Activated naive CD8-positive, alpha-beta T cell treated with anti-CD3 and anti-CD28 coated beads, Interleukin-2, amount 10 ng/mL, durations not matched to agents 7 days and 5 days (primary cell): ENCODE results near the gene CXCL12. TPM values are rescaled to one million over a fixed set of nuclear protein-coding genes. Genes with fewer than 3 reads are reported as not detected.

Experiments used
- ATAC-seq: fragments of 150-1000 bp; cut with Tn5 transposase; one replicate; pipeline ENCODE4 v1.10.0; 2021; ENCODE audit warnings: low read depth, moderate library complexity
- POLR2A ChIA-PET: fragments of 350-600 bp; sonication (Branson Sonifier 250); formaldehyde crosslinking; loops from one replicate; lab custom pipeline; 2021; ENCODE audit warnings: antibody characterized with exemption; lab: Charles Lee
- DNase-seq: peaks from one replicate; pipeline ENCODE4 v3.0.0; 2021
- H3K27ac Mint-ChIP-seq: one replicate; pipeline ENCODE4 v1.8.0; 2022; ENCODE audit warnings: mild to moderate bottlenecking, mixed read lengths
- H3K27me3 Mint-ChIP-seq: one replicate; pipeline ENCODE4 v1.8.0; 2022; ENCODE audit warnings: mild to moderate bottlenecking, moderate library complexity, mixed read lengths
- H3K36me3 Mint-ChIP-seq: one replicate; pipeline ENCODE4 v1.8.0; 2021; ENCODE audit warnings: mild to moderate bottlenecking, mixed read lengths
- H3K4me1 Mint-ChIP-seq: one replicate; pipeline ENCODE4 v1.8.0; 2021; ENCODE audit warnings: mixed read lengths
- H3K4me3 Mint-ChIP-seq: one replicate; pipeline ENCODE4 v1.8.0; 2022; ENCODE audit warnings: mild to moderate bottlenecking, moderate library complexity, mixed read lengths
- H3K9me3 Mint-ChIP-seq: one replicate; pipeline ENCODE4 v1.8.0; 2021; ENCODE audit warnings: mixed read lengths
- total RNA-seq, 2 experiments: library from RNA; stranded (reverse); gene quantifications; one replicate each; pipeline ENCODE4 v1.2.3, GENCODE V29; 2021

The CXCL12 gene
- not detected for total RNA-seq

DNA sequence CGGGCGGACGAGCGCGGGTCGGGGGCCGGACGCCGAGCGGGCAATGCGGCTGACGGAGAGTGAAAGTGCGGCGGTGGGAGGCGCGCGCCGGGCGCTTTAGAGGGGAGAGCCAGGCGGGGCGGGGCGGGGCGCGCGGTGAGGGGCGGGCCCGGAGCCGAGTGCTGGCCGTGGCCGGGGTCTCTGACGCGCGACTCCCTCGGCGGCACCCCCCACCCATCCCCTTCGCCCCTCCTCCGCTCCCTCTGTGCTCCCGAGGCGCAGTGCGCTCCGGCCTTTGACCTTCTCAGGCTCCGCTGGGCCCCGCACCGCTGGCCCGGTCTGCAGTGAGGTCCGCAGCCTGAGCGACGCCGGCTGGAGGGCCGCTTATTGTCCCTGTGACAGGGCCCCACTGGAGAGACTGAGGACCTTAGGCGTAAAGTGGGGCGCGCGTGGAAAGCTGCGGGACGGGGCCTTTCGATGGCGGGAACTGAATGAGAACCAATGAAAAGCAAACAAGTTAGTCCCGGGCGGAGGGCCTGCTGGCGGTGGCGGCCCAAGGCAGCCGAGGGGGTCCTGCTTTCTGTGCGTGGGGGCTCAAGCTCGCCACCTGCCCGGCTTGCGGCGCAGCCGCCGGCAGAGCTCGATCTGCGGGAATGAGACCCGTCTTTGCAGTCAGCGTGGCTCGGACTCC lies at the start of gene CXCL12:
CXCL12 (minus strand) TSS at position 72 of the 670 bp plus-strand sequence. CDS start 92 bp downstream, outside the sequence.
- POLR2A ChIA-PET, result no interaction called here
- Mint-ChIP-seq H3K4me1 (no peaks in the 10 kb centered on the region), H3K9me3 (no peaks in the 10 kb centered on the region), H3K27me3 (peaks cover 36% of the 10 kb centered on the region), H3K27ac (no peak within 1 kb of the TSS), H3K36me3 (no peaks in the 10 kb centered on the region), H3K4me3 (peak within 1 kb of the TSS; percentile 66)
- no peak for ATAC-seq
- peak; percentile 35 for DNase-seq

DNA sequence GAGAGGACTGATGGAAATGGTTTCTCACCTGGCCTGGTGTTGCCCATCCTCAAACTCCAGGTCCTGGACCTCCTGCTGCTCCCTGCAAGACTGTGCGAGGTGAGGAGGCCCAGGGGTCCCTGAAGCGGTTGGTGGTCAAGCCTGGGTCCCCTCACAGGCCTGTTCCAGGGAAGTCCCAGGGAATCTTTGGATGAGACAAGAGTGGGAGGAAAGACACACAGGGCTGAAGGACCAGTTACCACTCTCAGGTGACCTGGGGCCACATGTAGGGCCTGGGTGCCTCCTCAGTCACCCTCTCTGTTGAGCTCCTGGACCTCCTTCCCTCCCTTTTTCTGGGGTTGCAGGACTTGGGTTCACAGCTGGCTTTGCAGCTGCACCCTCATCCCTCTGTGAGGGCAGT lies 42.6 kb upstream of the CXCL12 start:
- POLR2A ChIA-PET, result no interaction called here
- H3K36me3 Mint-ChIP-seq, result no peaks in the 10 kb centered on the region
- H3K4me1 Mint-ChIP-seq, result no peaks in the 10 kb centered on the region
- ATAC-seq (no peak), DNase-seq (no peak)
- H3K27me3 Mint-ChIP-seq, result no peaks in the 10 kb centered on the region
- H3K9me3 Mint-ChIP-seq, result peaks cover 5% of the 10 kb centered on the region
- H3K27ac Mint-ChIP-seq, result no peak overlapping the region
- no peak overlapping the region for H3K4me3 Mint-ChIP-seq

DNA sequence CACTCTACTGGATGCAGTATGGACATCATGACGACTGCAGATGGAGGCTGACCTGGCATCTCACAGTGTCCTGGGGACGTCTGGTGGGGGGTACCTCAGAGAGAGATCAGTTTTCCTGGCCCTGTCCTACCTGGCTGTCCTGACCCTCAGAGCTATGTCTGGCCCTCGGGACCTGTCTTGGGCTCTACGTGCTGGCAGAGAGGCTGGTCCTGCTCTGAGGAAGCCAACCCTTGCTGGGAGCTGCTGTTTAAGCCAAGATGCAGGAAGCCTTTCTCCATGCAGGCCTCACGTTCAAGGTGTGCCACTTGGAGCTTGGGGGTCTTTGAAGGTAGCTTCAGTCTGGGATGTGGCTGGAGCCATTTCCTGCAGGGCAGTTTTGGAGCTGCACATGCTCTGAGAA lies 42.1 kb upstream of the CXCL12 start:
- H3K36me3 Mint-ChIP-seq, result no peaks in the 10 kb centered on the region
- POLR2A ChIA-PET, result no interaction called here
- H3K9me3 Mint-ChIP-seq, result peaks cover 5% of the 10 kb centered on the region

DNA sequence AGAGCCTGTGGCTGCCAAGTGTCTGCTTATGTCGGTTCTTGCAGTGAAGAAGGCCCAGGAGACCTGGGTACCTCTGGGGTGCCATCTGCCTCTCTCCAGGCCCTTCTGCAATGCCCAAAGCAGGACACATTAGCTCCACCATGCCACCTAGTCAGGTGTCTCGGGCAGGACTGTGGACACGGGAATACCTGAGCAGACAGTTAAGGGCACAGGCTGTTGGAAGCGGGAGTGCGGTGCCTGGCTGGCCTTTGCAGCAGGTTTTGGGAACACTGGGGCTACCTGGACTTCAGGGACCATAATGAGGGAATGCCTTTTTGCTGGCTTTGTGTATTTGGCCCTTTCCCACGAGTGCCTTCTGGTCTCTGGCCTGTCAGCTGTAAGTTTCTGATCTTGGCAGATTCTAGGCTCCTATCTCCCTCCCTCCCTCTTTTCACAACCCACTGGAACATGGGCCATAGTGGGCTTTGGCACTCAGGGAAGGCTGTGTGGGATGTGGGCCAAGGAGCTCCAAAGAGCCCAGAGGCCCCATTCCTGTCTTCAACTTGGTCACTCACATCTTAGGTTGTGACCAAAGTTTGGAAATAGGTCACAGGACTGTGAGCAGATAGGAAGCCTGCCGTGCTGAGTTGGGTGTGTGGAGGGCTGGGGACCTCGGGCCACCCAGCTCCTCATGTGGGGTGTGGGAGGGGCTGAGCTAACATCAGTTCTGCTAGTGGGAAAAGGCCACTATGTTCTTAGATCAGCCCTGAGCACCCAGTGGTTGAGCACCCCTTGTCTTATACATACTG lies 41.5 kb upstream of the CXCL12 start:
- H3K27ac Mint-ChIP-seq, result no peak overlapping the region
- ATAC-seq, result no peak
- POLR2A ChIA-PET, result no interaction called here

More for the DNA sequence above, 42.1 kb upstream of the CXCL12 start:
- Mint-ChIP-seq H3K4me1 (no peaks in the 10 kb centered on the region), H3K27ac (no peak overlapping the region), H3K4me3 (no peak overlapping the region), H3K27me3 (no peaks in the 10 kb centered on the region)
- ATAC-seq, result no peak
- DNase-seq, result no peak

DNA sequence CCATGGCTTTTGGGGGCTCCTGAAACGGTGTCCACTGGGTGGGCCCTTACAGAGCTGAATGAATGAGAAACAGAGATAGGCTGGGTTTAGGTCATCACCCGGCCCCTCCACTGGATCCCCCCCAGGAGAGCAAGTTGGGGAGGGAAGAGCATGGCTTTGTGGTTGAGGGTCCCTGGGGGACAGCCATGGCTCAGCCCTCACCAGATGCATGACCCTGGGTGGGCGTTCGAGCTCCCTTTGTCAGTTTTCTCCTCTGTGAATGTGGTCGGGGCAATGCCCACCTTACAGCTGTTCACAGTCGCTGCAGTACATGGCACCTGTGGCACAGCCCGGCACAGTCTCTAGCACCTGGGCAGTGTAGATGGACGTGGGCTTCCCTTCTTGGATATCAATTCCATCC lies 40.6 kb upstream of the CXCL12 start:
- DNase-seq, result no peak
- Mint-ChIP-seq H3K9me3 (no peaks in the 10 kb centered on the region), H3K4me3 (no peak overlapping the region), H3K27ac (no peak overlapping the region), H3K36me3 (no peaks in the 10 kb centered on the region), H3K4me1 (no peaks in the 10 kb centered on the region), H3K27me3 (no peaks in the 10 kb centered on the region)
- ATAC-seq, result no peak
- POLR2A ChIA-PET, result no interaction called here

More for the DNA sequence above, 41.5 kb upstream of the CXCL12 start:
- DNase-seq, result no peak
- no peaks in the 10 kb centered on the region for H3K27me3 Mint-ChIP-seq
- H3K4me1 Mint-ChIP-seq, result no peaks in the 10 kb centered on the region
- no peaks in the 10 kb centered on the region for H3K36me3 Mint-ChIP-seq
- H3K4me3 Mint-ChIP-seq, result no peak overlapping the region
- H3K9me3 Mint-ChIP-seq, result peaks cover 5% of the 10 kb centered on the region

DNA sequence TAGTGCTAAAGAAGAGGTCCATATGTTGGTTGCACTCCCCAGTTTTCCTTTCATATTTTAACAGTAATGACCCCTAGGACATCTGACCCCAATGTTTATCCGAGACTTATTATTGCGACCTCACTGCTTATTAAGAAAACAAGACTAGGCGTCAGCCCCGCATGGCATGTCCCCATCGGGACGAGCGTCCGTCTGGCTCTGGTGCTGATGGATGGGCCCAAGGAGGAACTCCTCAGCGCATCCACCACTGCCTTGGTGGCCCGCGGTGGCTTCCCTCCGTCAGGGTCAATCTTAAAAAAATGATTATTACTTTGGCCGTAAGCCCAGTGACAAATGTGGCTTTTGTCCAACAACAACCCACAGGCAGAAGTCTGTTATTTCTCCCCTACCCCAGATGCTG lies 40.1 kb upstream of the CXCL12 start:
- Mint-ChIP-seq H3K27ac (no peak overlapping the region), H3K27me3 (no peaks in the 10 kb centered on the region), H3K4me3 (no peak overlapping the region), H3K4me1 (no peaks in the 10 kb centered on the region), H3K36me3 (no peaks in the 10 kb centered on the region), H3K9me3 (no peaks in the 10 kb centered on the region)
- DNase-seq (no peak), ATAC-seq (no peak)
- POLR2A ChIA-PET, result no interaction called here

DNA sequence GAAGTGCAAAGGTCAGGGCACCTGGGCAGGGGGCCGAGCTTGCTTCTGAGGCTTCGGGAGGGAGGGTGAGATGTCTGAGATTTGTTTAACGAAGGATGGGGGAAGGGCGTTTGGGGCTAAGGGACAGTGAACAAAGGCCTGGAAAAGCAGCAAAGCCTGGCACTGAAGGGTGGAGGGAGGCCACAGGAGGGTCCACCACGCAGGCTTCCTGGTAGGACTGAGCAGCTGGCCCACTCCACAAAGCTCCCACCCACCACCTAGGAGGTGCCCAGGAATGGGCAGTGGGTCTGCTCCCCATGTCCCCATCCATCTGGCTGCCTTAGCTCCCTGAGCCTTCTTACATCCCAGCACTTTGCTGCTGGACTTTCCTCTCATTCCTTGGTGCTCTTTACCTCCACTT lies 39.4 kb upstream of the CXCL12 start:
- no peak for DNase-seq
- POLR2A ChIA-PET, result no interaction called here
- Mint-ChIP-seq H3K27ac (no peak overlapping the region), H3K36me3 (no peaks in the 10 kb centered on the region), H3K4me1 (no peaks in the 10 kb centered on the region), H3K4me3 (no peak overlapping the region), H3K9me3 (no peaks in the 10 kb centered on the region), H3K27me3 (no peaks in the 10 kb centered on the region)
- ATAC-seq, result no peak

DNA sequence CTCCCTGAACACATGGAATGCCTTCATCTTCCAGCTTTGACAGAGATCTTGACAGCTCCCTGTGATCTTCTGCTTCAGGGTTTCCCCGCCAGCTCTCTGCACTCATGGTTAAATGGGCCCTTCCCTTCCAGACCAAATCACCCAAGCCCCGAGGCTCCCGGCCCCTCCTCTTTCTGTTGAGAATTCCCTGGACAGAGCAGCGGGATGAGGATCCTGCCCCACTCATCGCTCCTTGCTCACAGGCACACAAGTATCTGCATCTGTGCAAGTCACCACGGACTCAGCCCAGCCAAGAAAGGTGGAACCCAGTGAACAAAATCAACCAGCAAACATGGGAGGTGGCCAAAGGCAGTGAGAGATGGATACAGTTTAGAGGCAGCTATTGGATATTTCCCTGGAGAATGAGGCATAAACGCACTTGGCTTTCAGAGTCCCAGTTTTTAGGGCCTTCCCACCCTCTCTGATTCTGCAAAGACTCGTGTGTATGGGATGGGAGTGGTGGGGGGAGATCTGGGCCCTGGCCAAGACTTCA lies 37.7 kb upstream of the CXCL12 start:
- Mint-ChIP-seq H3K4me3 (no peak overlapping the region), H3K27me3 (no peaks in the 10 kb centered on the region), H3K4me1 (no peaks in the 10 kb centered on the region), H3K9me3 (no peaks in the 10 kb centered on the region), H3K36me3 (no peaks in the 10 kb centered on the region), H3K27ac (no peak overlapping the region)
- no peak for DNase-seq
- POLR2A ChIA-PET, result no interaction called here
- no peak for ATAC-seq

DNA sequence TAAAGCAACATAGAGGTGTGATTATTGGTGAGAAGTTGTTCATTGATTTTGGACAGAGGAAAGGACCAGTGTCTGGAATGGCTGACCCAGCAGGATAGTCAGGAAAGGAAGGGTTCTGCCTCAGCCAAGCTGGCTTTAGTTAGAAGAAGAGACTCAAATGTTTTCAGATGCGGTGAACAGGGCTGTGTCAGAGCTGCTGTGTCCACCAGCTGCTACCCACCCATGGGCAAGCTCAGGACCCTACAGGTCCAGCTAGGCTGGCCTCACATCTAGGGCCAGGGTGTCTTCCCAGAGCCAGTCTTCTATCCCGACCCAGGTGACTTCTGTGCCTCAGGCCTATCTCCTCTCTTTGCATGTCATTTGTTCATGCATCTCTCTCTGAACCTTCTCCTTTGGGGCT lies 37.3 kb upstream of the CXCL12 start:
- Mint-ChIP-seq H3K4me1 (no peaks in the 10 kb centered on the region), H3K4me3 (no peak overlapping the region), H3K36me3 (no peaks in the 10 kb centered on the region), H3K27ac (no peak overlapping the region), H3K9me3 (no peaks in the 10 kb centered on the region), H3K27me3 (no peaks in the 10 kb centered on the region)
- DNase-seq (no peak), ATAC-seq (no peak)
- POLR2A ChIA-PET, result no interaction called here

DNA sequence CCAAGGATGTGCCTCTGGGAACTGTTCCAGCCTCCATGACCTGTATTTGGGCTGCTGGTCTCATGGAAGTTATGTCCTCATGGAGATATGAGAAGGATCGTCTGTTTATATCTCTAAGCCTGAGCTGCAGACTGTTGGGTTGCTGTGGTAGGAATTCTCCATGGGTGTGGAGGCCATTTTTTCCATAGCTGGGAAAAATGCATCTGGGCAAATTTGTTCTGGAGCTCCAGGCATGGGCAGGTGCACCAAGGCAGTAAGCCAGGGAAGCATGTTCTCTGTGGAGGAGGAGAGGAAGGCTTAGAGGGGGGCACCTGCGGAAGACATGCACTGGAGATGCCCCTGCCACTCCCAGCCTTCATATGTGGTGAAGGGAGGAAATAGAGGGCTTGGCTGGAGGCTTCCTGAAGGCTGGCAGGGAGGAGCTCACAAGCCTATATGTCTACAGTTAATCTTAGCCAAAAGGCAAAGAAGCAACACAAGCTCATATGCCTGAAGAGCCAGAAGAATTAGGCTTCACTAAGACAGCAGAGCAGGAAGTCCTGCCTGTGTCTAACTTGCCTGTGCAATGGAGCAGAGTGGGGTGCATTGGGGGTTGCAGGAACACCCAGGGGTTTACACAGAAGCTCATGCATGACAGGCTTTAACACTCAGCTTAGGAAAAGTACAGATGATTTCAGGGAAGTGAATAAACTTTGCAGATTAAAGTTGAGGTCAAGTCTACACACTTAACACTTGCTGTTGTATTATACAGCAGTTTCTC lies 35.1 kb upstream of the CXCL12 start:
- no peaks in the 10 kb centered on the region for H3K4me1 Mint-ChIP-seq
- H3K27ac Mint-ChIP-seq, result no peak overlapping the region
- no peak for DNase-seq
- H3K9me3 Mint-ChIP-seq, result no peaks in the 10 kb centered on the region
- no peak overlapping the region for H3K4me3 Mint-ChIP-seq
- no peaks in the 10 kb centered on the region for H3K36me3 Mint-ChIP-seq
- POLR2A ChIA-PET, result no interaction called here
- ATAC-seq, result no peak
- H3K27me3 Mint-ChIP-seq, result no peaks in the 10 kb centered on the region

DNA sequence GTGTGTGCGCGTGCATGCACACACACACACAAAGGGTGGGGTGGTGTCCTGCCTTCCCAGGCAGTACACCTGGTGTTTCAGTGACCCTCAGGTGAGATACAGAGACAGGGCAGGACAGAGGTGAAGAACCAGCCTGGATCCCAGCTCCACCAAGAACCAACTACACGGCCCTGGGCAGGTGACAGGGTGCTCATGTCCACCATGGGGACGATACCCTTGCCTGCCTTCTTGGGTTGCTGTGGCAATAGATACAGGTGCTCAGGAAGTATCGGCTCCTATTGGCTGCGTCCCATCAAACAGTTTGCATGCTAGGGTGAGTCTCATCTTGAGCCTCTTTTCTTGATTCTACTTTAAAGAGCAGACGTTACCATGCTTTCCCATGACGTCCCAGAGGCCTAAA lies 33.7 kb upstream of the CXCL12 start:
- Mint-ChIP-seq H3K4me3 (no peak overlapping the region), H3K27ac (no peak overlapping the region), H3K36me3 (no peaks in the 10 kb centered on the region), H3K9me3 (no peaks in the 10 kb centered on the region), H3K27me3 (no peaks in the 10 kb centered on the region), H3K4me1 (no peaks in the 10 kb centered on the region)
- POLR2A ChIA-PET, result no interaction called here
- ATAC-seq, result no peak
- no peak for DNase-seq

DNA sequence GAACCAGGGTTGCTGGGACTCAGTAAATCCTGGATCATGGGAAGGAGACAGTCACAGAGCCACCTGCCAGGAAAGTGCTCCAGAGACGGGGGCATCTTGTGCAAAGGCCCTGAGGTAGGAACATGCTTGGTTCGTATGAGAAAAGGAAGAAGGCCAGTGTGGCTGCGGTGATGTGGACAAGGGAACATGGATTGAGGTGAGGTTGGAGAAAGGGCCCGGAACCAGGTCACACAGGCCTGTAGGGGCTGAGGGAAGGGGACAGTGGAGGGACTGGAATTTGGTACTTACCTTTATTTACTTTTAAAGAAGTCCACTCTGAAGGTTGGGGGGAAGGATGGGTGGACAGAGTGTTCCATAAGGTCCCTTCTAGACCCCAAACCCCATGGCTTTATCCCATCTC lies 32.9 kb upstream of the CXCL12 start:
- H3K4me1 Mint-ChIP-seq, result no peaks in the 10 kb centered on the region
- no peak overlapping the region for H3K27ac Mint-ChIP-seq
- no peak for DNase-seq
- POLR2A ChIA-PET, result no interaction called here
- H3K4me3 Mint-ChIP-seq, result no peak overlapping the region
- ATAC-seq, result no peak
- no peaks in the 10 kb centered on the region for H3K27me3 Mint-ChIP-seq
- H3K36me3 Mint-ChIP-seq, result no peaks in the 10 kb centered on the region
- no peaks in the 10 kb centered on the region for H3K9me3 Mint-ChIP-seq

DNA sequence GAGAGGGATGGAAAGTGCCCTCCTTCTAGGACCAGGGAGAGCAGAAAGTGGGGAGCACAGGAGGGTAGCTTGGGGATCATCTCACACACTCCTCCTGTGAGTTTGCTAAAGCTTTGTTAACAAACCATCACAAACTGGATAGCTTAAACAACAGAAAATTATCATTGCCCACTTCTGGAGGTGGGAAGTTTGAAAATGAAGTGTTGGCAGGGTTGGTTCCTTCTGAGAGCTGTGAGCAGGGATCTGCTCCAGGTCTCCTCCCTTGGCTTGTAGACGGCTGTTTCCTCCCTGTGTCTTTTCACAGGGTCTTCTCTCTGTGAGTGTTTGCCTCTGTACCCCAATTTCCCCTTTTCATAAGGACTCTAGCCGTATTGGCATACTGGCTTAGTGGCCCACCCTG lies 32.0 kb upstream of the CXCL12 start:
- no peak overlapping the region for H3K4me3 Mint-ChIP-seq
- no peak overlapping the region for H3K27ac Mint-ChIP-seq
- POLR2A ChIA-PET, result no interaction called here
- no peaks in the 10 kb centered on the region for H3K36me3 Mint-ChIP-seq
- ATAC-seq, result no peak
- no peaks in the 10 kb centered on the region for H3K4me1 Mint-ChIP-seq
- H3K9me3 Mint-ChIP-seq, result no peaks in the 10 kb centered on the region
- no peaks in the 10 kb centered on the region for H3K27me3 Mint-ChIP-seq
- DNase-seq, result no peak
